HG03108 (cell line): ENCODE measurements around the gene LUC7L.
"Not testable (repeated sequence)": the region's sequence is repeated elsewhere in the genome, so short reads cannot be mapped to it uniquely, and the experiment has no call there.

Experiments
- ATAC-seq: cut with Tn5 transposase; IDR thresholded peaks from one replicate; pipeline ENCODE4 v1.9.1; 2021; ENCODE audit warnings: moderate library complexity; ENCODE audit not compliant: unreplicated experiment

LUC7L gene

GRCh38 chr16:180681-181564 is 48.3 kb downstream of the LUC7L start:
- no peak for ATAC-seq

GRCh38 chr16:180101-180675 is 49.1 kb downstream of the LUC7L start, which contains the start of gene HBQ1:
Gene HBQ1, plus strand, starts transcription at chr16:180459. Its CDS starts 28 bp downstream, at chr16:180487.
- no peak for ATAC-seq

- ATAC-seq, result no peak
Measured at GRCh38 chr16:179211-180092, 49.8 kb downstream of the LUC7L start.

GRCh38 chr16:178668-179015 is 50.6 kb downstream of the LUC7L start:
- no peak for ATAC-seq

GRCh38 chr16:177981-178667 is 51.1 kb downstream of the LUC7L start:
- ATAC-seq, result no peak

- ATAC-seq, result no peak
Measured at GRCh38 chr16:177394-177822, 51.8 kb downstream of the LUC7L start.

GRCh38 chr16:176477-177382 is 52.5 kb downstream of the LUC7L start, which contains the start of gene HBA1:
Gene HBA1, plus strand, starts transcription at chr16:176680. Its CDS starts 37 bp downstream, at chr16:176717.
- not testable (repeated sequence) for ATAC-seq

GRCh38 chr16:176006-176405 is 53.2 kb downstream of the LUC7L start:
- ATAC-seq, result not testable (repeated sequence)

- ATAC-seq, result no peak
Measured at GRCh38 chr16:175011-175949, 54.0 kb downstream of the LUC7L start.

GRCh38 chr16:173928-174769 is 55.1 kb downstream of the LUC7L start:
- ATAC-seq, result not testable (repeated sequence)

- ATAC-seq, result not testable (repeated sequence)
Measured at GRCh38 chr16:173211-173854, 55.9 kb downstream of the LUC7L start.

- ATAC-seq, result not testable (repeated sequence)
Measured at GRCh38 chr16:172374-172941, 56.8 kb downstream of the LUC7L start, which contains the start of gene HBA2. Gene HBA2, plus strand, starts transcription at chr16:172876. Its CDS starts 37 bp downstream, at chr16:172913.

- no peak for ATAC-seq
Measured at GRCh38 chr16:170788-171187, 58.5 kb downstream of the LUC7L start.

- not testable (repeated sequence) for ATAC-seq
Measured at GRCh38 chr16:170088-170507, 59.2 kb downstream of the LUC7L start.

- ATAC-seq, result no peak
Measured at GRCh38 chr16:169014-169413, 60.2 kb downstream of the LUC7L start.

- no peak for ATAC-seq
Measured at GRCh38 chr16:168424-168823, 60.8 kb downstream of the LUC7L start.
